GM23248 (cell line): Measurements from ENCODE around the gene SLC12A9. TPM values are rescaled to one million over a fixed set of nuclear protein-coding genes. Genes with fewer than 3 reads are reported as not detected.

Experiments used
- DNase-seq: peaks from one replicate; pipeline ENCODE4 v3.0.0-alpha.2; 2015
- H2AFZ ChIP-seq: fragments of 200-600 bp; sonication (generic); 2 replicates; pipeline ENCODE4 v1.6.1; 2016; ENCODE audit warnings: antibody characterized with exemption
- H3F3A ChIP-seq: fragments of 200-600 bp; sonication (generic); 2 replicates; pipeline ENCODE4 v1.6.1; 2016; ENCODE audit warnings: mild to moderate bottlenecking, antibody characterized with exemption, mixed run types; ENCODE audit not compliant: insufficient read depth
- H3K27ac ChIP-seq: fragments of 200-600 bp; sonication (generic); 2 replicates; pipeline ENCODE4 v1.5.1; 2016; ENCODE audit warnings: mild to moderate bottlenecking
- H3K27me3 ChIP-seq: fragments of 200-600 bp; sonication (generic); replicated peaks from 2 replicates; pipeline ENCODE4 v1.6.1; 2016; ENCODE audit warnings: mild to moderate bottlenecking; ENCODE audit not compliant: insufficient read depth
- H3K36me3 ChIP-seq: fragments of 200-600 bp; sonication (generic); 2 replicates; pipeline ENCODE4 v1.6.1; 2016; ENCODE audit warnings: low read depth, mild to moderate bottlenecking
- H3K4me1 ChIP-seq: fragments of 200-600 bp; sonication (generic); 2 replicates; pipeline ENCODE4 v1.6.1; 2016; ENCODE audit warnings: mild to moderate bottlenecking; ENCODE audit not compliant: insufficient read depth
- H3K4me2 ChIP-seq: fragments of 200-600 bp; sonication (generic); one replicate; pipeline ENCODE4 v1.6.1; 2016; ENCODE audit warnings: mild to moderate bottlenecking; ENCODE audit not compliant: unreplicated experiment
- H3K4me3 ChIP-seq: fragments of 200-600 bp; sonication (generic); 2 replicates; pipeline ENCODE4 v1.5.1; 2016; ENCODE audit warnings: mild to moderate bottlenecking
- H3K79me2 ChIP-seq: fragments of 200-600 bp; sonication (generic); 2 replicates; pipeline ENCODE4 v1.6.1; 2016; ENCODE audit warnings: mild to moderate bottlenecking; ENCODE audit not compliant: insufficient read depth
- H3K9ac ChIP-seq: fragments of 200-600 bp; sonication (generic); 2 replicates; pipeline ENCODE4 v1.6.1; 2016; ENCODE audit warnings: mild to moderate bottlenecking
- H3K9me2 ChIP-seq: fragments of 200-600 bp; sonication (generic); 2 replicates; pipeline ENCODE4 v1.6.1; 2016; ENCODE audit warnings: mixed run types, mild to moderate bottlenecking, moderate library complexity; ENCODE audit not compliant: insufficient read depth
- H3K9me3 ChIP-seq: fragments of 200-600 bp; sonication (generic); one replicate; pipeline ENCODE4 v1.6.1; 2017; ENCODE audit warnings: low read depth
- H4K20me1 ChIP-seq: fragments of 200-600 bp; sonication (generic); 2 replicates; pipeline ENCODE4 v1.6.0; 2016; ENCODE audit not compliant: insufficient read depth
- EZH2 ChIP-seq: fragments of 200-600 bp; sonication (generic); IDR thresholded peaks from 2 replicates; pipeline ENCODE4 v1.6.1; 2018; ENCODE audit warnings: antibody characterized with exemption, mild to moderate bottlenecking; ENCODE audit not compliant: insufficient read depth, poor library complexity, severe bottlenecking
- EZH2phosphoT487 ChIP-seq: fragments of 200-600 bp; sonication (generic); IDR thresholded peaks from 2 replicates; pipeline ENCODE4 v1.6.1; 2018; ENCODE audit warnings: antibody characterized with exemption, moderate library complexity, mild to moderate bottlenecking, low read depth; ENCODE audit not compliant: insufficient read depth
- WGBS, 2 experiments: methylation state at CpG; one replicate each; pipeline ENCODE4 v1.1.6; 2015 to 2017; ENCODE audit warnings: low lambda C conversion rate in 2 of 2, low coverage in 1 of 2; ENCODE audit errors: missing lambda C conversion rate in 2 of 2; 5-methylcytosine and 5-hydroxymethylcytosine counted together
- in situ Hi-C: fragments of 300-500 bp; cut with MboI; formaldehyde crosslinking; loops from 2 replicates; pipeline ENCODE4 v1.15.0; 2020
- polyA plus RNA-seq: library from polyadenylated mRNA; unstranded; fragments of >200 nt; fragmentation: Nextera tagmentation; extraction: Ambion mirVana; gene quantifications from 2 replicates; pipeline ENCODE4 v1.2.1, GENCODE V29; 2016
- total RNA-seq: library from RNA; depleted of rRNA; stranded (reverse); fragments of >200 nt; shearing (Covaris generic); gene quantifications from 2 replicates; pipeline ENCODE4 v1.2.3, GENCODE V29; 2014

SLC12A9 gene
- total and polyA plus RNA-seq, 2 experiments from 2014 or later: 6.1 to 16.8 TPM

DNA sequence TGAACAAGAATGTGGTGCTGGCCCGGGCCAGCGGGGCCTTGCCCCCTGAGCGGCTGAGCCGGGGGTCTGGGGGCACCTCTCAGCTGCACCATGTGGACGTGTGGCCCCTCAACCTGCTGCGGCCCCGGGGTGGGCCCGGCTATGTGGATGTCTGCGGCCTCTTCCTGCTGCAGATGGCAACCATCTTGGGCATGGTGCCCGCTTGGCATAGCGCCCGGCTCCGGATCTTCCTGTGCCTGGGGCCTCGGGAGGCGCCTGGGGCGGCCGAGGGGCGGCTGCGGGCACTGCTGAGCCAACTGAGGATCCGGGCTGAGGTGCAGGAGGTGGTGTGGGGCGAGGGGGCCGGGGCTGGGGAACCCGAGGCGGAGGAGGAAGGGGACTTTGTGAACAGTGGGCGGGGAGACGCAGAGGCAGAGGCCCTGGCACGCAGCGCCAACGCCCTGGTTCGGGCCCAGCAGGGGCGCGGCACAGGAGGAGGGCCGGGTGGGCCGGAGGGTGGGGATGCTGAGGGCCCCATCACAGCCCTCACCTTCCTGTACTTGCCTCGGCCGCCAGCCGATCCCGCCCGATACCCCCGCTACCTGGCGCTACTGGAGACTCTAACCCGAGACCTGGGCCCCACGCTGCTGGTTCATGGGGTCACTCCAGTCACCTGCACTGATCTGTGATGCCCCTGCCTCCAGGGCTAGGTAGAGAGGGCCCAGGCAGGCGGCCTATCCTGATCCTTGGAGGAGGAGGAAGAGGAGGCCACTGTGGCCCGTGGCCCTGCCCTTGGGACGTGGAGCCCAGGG lies 13.6 kb downstream of the SLC12A9 start:
- H3K9ac ChIP-seq: peak overlapping the region; percentile 100
- peak overlapping the region; percentile 83 for H2AFZ ChIP-seq
- H3K79me2 ChIP-seq: peaks cover 38% of the 10 kb centered on the region
- peak overlapping the region; percentile 100 for H3K4me3 ChIP-seq
- no peaks in the 10 kb centered on the region for H3K9me2 ChIP-seq
- H3K36me3 ChIP-seq: no peaks in the 10 kb centered on the region
- in situ Hi-C loops: loop anchor here (25.0 kb wide), 1 partner anchor 404 kb away; the partner anchor contains the start of gene SPACDR
- H4K20me1 ChIP-seq: no peaks in the 10 kb centered on the region
- peak overlapping the region; percentile 79 for H3K27ac ChIP-seq
- peaks cover 16% of the 10 kb centered on the region for H3F3A ChIP-seq
- no peaks in the 10 kb centered on the region for H3K27me3 ChIP-seq
- H3K4me2 ChIP-seq: peak overlapping the region; percentile 90
- peaks cover 7% of the 10 kb centered on the region for H3K4me1 ChIP-seq
- 32 to 33% methylated on average over 39 of the region's 46 CpGs for WGBS, 2 experiments
- no peak for TF ChIP-seq EZH2
- no peak for TF ChIP-seq EZH2phosphoT487
- DNase-seq: peak; percentile 55
- no peaks in the 10 kb centered on the region for H3K9me3 ChIP-seq

DNA sequence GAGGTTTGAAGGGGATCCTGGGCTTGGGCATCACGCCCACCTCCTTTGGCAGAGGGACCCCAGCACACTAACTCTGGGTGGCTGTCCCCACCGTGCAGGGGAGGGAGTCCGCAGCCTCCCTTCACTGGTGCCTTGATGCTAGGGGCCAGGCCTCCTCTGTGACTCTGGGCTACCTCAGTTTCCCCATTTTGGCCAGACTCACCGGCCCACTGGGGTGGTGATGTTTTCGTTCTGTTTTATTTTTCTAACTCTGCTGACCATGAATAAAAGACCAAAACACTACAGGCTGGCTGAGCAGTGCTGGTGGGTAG lies 14.2 kb downstream of the SLC12A9 start:
- Histone ChIP-seq H3K9ac (peak overlapping the region; percentile 100), H3K9me3 (no peaks in the 10 kb centered on the region), H4K20me1 (no peaks in the 10 kb centered on the region), H2AFZ (peak overlapping the region; percentile 83), H3K9me2 (no peaks in the 10 kb centered on the region), H3K27me3 (no peaks in the 10 kb centered on the region), H3K27ac (peak overlapping the region; percentile 79), H3K36me3 (peaks cover 3% of the 10 kb centered on the region; the same call in 1 of the 2 replicates), H3K79me2 (peaks cover 44% of the 10 kb centered on the region), H3K4me3 (peak overlapping the region; percentile 100), H3K4me1 (peaks cover 7% of the 10 kb centered on the region), H3F3A (peaks cover 16% of the 10 kb centered on the region), H3K4me2 (peak overlapping the region; percentile 90)
- TF ChIP-seq EZH2 (no peak), EZH2phosphoT487 (no peak)
- in situ Hi-C loops: loop anchor here (25.0 kb wide), 1 partner anchor 404 kb away; the partner anchor contains the start of gene SPACDR
- WGBS, 2 experiments: 14 to 16% methylated on average over 5 of the region's 5 CpGs
- no peak for DNase-seq

DNA sequence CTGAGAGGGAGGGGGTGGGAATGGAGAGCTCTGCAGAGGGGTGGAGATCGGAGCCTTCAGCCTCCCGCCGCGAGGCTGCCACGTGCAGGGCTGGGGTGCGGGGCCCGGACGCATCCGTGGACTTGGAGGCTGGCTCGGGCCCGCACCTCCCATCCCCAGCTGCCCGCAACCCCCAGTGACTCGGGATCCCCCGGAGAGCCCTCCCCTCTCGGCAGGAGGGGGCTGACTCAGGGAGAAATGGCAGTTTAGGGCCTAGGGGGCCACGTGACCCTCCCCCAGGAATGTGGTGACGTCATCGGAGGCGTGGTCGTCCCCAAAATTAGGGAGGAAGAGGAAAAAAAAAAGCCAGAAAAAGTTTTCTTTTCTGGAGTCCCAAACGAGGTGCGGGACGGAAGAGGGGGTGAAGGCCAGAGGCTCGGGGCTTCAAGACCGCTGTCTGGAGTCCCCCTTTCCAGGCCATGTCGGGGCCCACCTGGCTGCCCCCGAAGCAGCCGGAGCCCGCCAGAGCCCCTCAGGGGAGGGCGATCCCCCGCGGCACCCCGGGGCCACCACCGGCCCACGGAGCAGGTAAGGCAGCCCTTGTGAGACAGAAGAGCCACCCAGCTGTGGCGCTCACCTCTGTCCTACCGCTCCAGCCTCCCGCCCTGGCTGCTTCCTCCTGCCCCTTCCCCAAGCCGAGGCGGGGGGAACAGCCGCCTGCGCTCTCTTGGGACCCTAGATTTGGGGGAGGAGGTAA lies 14.7 kb downstream of the SLC12A9 start, which contains the start of gene TRIP6:
Gene TRIP6, plus strand, starts transcription at position 348 of the 736 bp plus-strand sequence. Its CDS starts 111 bp downstream, at position 459.
- peak; percentile 95 for DNase-seq
- in situ Hi-C loops: loop anchor here (25.0 kb wide), 1 partner anchor 405 kb away; the partner anchor contains the start of gene SPACDR
- H3F3A ChIP-seq: peaks cover 18% of the 10 kb centered on the region
- 2% methylated on average over 39 of the region's 42 CpGs for WGBS, 2 experiments
- H4K20me1 ChIP-seq: no peaks in the 10 kb centered on the region
- H3K9me2 ChIP-seq: no peaks in the 10 kb centered on the region
- peak within 1 kb of the TSS; percentile 90 for H3K4me2 ChIP-seq
- peak within 1 kb of the TSS; percentile 83 for H2AFZ ChIP-seq
- TF ChIP-seq EZH2phosphoT487 (no peak), EZH2 (no peak)
- H3K4me1 ChIP-seq: peaks cover 7% of the 10 kb centered on the region
- H3K4me3 ChIP-seq: peak within 1 kb of the TSS; percentile 100
- H3K27ac ChIP-seq: peak within 1 kb of the TSS; percentile 79
- H3K9ac ChIP-seq: peak within 1 kb of the TSS; percentile 100
- peaks cover 45% of the 10 kb centered on the region for H3K79me2 ChIP-seq
- peaks cover 6% of the 10 kb centered on the region; the same call in 1 of the 2 replicates for H3K36me3 ChIP-seq
- H3K9me3 ChIP-seq: no peaks in the 10 kb centered on the region
- H3K27me3 ChIP-seq: no peaks in the 10 kb centered on the region

DNA sequence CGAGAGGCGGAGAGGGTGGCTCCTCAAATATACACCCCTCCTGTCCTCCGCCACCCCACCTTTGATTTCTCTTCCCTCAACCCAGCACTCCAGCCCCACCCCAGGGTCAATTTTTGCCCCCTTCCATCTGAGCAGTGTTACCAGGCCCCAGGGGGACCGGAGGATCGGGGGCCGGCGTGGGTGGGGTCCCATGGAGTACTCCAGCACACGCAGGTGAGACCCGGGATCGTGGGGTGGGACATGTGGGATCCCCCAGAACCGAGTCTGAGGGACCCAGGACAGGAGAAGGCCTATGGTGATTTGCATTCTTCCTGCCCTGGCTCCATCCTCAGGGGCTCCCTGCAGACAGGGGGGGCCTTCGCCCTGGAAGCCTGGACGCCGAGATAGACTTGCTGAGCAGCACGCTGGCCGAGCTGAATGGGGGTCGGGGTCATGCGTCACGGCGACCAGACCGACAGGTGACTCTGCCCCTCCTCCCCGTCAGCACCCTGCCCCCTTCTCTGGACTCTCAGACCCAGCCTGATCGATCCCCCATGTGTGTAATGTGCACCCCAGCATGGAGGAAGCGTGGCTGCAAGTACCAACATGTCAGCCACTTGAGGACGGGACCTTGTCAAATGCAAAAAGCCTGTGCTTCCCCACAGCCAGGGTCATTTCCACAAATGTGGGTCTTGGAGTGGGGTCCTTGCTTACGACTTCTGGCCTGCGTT lies 15.4 kb downstream of the SLC12A9 start:
- peak overlapping the region; percentile 100 for H3K4me3 ChIP-seq
- no peaks in the 10 kb centered on the region for H3K9me2 ChIP-seq
- H3K4me1 ChIP-seq: peaks cover 7% of the 10 kb centered on the region
- H3K9me3 ChIP-seq: no peaks in the 10 kb centered on the region
- peak overlapping the region; percentile 100 for H3K9ac ChIP-seq
- peak overlapping the region; percentile 79 for H3K27ac ChIP-seq
- DNase-seq: peak; percentile 46
- H3K36me3 ChIP-seq: peaks cover 10% of the 10 kb centered on the region; the same call in 1 of the 2 replicates
- peak overlapping the region; percentile 90 for H3K4me2 ChIP-seq
- no peaks in the 10 kb centered on the region for H3K27me3 ChIP-seq
- in situ Hi-C loops: loop anchor here (25.0 kb wide), 1 partner anchor 406 kb away; the partner anchor contains the start of gene SPACDR
- peak overlapping the region; percentile 83 for H2AFZ ChIP-seq
- peaks cover 47% of the 10 kb centered on the region for H3K79me2 ChIP-seq
- TF ChIP-seq EZH2: no peak
- no peak for TF ChIP-seq EZH2phosphoT487
- WGBS, 2 experiments: 0 to 3% methylated on average over 16 to 20 of the region's 27 CpGs
- H4K20me1 ChIP-seq: no peaks in the 10 kb centered on the region
- peaks cover 23% of the 10 kb centered on the region for H3F3A ChIP-seq
